Cerebellar cortex (tissue), 1 donor: ENCODE results near the gene SYT13.

ENCODE experiments used
- DNase-seq: peaks from one replicate; pipeline ENCODE4 v3.0.0-alpha.2; 2015; ENCODE audit warnings: low spot score

The SYT13 gene

GRCh38 chr11:45218705-45219104 lies 67.4 kb downstream of the SYT13 start:
- no peak for DNase-seq

GRCh38 chr11:45217991-45218390 lies 68.2 kb downstream of the SYT13 start:
- no peak for DNase-seq

- DNase-seq: no peak
These were observed 69.2 kb downstream of the SYT13 start for GRCh38 chr11:45216901-45217300.

DNA sequence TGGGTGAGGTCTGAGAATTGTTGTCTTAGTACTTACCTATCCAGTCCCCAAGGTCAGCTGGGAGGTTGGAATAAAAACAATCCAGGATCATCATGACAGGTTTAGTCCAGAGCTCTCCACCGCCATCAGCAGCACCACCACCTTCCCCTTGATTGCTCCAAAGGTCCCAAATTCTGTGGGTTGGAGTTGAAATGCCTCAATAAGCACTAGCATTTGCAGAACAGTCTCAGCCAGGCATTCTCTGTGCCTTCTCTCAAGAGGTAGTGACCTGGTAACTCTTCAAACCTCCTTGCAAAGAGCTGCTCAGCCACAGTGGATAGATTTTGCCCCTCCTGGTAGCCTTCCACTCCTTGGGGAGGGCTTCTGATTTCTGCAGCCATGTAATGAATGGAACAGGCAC lies 70.1 kb downstream of the SYT13 start:
- no peak for DNase-seq

- DNase-seq: no peak
These were observed 70.9 kb downstream of the SYT13 start for GRCh38 chr11:45215098-45215865.

DNA sequence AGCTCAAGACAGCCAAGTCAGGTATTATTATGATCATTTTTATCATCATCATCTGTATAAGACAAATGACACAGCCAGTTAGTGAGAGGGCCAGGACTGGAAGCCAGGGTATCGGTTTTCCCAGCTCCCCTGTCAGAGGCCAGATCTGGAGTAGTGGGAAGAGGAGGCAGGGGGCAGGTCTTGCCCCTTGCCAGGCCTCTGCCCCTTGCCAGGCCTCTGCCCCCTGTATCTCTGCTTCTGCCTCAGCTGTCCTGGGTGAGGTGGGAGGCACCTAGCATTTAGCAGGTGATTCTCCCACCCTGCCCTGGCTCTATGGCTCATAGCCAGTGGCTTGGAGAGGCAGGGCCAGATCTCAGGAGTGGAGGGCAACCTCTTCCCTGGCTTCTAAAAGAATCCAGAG lies 72.4 kb downstream of the SYT13 start:
- no peak for DNase-seq

GRCh38 chr11:45213316-45213665 lies 72.8 kb downstream of the SYT13 start:
- no peak for DNase-seq

- DNase-seq: no peak
These were observed 73.4 kb downstream of the SYT13 start for GRCh38 chr11:45212566-45213315.

- peak; percentile 43 for DNase-seq
These were observed 74.4 kb downstream of the SYT13 start for GRCh38 chr11:45211732-45212131.

DNA sequence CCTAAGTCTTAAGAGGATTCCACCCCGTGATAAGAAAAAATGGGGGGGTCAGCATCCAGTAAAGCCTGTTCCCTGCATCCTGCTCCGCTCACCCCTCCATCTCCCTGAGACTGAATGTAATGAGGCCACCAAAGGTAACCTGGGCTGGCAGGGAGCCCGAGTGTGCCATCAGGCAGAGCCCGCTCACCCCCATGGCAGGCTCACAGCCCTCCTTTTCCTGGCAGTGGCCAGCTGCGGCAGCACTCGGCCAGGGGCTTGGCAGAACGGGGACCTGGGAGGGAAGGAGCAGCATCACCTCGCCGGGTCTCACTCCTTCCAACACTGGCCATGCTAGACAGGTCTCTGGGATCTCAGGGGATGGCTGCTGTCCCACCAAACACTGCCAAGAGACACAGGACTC lies 75.3 kb downstream of the SYT13 start:
- peak; percentile 77 for DNase-seq

DNA sequence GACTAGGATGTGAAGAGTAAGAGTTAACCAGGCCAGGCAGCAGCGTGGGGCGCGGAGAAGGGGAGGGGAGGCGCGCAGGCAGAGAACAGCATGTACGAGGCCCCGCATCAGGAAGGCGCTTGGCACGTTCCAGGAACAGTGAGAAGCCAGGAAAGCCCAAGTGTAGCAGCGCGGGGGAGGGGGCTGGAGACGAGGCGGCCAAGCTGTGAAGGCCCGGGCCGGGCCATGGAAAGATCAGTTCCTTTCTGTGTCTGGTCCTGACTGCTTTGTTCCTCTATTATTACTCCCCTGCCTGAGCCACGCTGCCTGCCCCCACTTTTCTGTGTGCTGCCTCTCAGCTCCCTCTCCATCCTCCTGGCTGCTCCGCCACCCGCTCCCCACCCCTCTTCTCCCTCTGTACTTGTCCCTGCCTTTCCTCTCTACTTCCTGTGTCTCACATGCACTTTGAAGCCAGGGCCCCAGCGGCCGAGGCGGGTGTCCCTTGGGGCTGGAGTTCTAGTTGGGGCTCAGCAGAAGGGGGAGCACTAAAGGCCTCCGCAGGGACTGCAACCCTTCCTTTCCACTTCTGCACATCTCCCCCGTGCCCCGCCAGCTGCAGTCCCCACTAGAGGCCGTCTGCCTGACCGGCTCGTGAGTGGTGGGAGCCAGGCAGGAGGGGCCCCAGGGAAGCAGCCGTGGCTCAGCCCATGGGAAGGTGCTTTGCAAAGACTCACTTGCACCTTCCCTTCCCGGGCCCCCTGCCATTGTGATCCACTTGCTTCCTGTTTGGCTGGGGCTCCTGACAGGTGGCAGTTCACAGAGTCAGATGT lies 76.0 kb downstream of the SYT13 start:
- peak; percentile 86 for DNase-seq

DNA sequence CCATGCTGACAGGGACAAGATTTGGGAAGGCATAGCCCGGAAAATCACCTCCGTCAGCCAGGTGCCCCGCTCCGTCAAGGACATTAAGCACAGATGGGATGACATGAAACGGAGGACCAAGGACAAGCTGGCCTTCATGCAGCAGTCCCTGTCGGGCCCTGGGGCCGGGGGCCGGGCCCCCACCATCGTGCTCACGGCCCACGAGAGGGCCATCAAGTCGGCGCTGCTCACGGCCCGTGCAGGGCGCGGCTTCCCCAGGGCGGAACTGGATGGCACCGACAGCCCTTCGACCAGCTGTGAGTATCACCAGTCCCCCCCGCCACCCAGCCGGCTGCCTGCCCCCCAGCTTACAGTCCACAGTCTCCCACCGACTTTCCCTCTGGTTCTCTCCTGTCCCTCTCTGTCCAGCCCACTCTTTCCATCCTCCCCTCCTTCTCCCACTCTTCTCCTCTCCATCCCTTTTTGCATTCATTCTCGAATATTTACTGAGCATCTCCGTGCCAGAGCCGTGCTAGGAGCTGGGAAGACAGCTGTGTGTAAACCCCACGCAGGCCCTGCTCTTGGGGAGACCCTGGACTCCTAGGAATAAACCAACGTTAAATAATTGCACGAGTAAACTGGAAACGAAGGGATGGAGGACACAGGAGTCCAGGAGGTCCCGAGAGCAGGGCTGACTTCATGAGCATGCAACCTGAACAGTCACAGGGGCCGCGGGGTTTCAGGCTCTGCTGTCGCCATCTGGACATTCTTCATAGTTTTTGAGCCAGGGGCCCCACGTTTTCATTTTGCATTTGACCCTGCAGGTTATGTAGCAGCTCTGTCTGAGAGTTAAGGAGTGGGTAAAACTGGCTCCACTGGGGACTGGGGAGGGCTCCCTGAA lies 76.9 kb downstream of the SYT13 start:
- no peak for DNase-seq

GRCh38 chr11:45208135-45208534 lies 78.0 kb downstream of the SYT13 start:
- no peak for DNase-seq

DNA sequence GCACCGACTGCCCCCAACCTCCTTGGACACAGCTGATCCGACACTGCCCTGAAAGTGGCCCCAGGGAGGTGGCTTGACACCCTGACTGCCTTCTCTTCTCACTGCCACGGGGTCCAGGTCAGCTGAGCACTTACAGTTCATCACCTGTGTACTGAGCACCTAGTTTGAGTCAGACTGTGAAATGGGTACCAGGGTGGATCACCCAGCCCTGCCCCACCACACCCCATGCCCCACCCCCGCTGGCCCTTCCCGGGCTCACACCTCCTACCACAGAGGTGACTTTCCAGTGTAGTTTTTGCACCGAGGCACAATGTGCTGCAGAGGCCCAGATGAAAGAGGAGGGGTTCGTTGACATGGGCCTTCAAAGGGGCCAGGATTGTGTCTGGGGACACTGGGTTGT lies 80.2 kb downstream of the SYT13 start:
- DNase-seq: no peak

GRCh38 chr11:45204761-45205160 lies 81.4 kb downstream of the SYT13 start:
- DNase-seq: peak; percentile 20

GRCh38 chr11:45193695-45194094 lies 92.4 kb downstream of the SYT13 start:
- no peak for DNase-seq
